22Rv1 (cell line): ENCODE data around the gene RAB31.

Experiments used
- H3K27ac ChIP-seq: fragments of 450-650 bp; 2 replicates; pipeline ENCODE4 v1.5.1; 2017
- CTCF ChIP-seq: fragments of 450-650 bp; IDR thresholded peaks from 2 replicates; pipeline ENCODE4 v1.5.1; 2017; ENCODE audit warnings: mild to moderate bottlenecking
- ZFX ChIP-seq: fragments of 450-650 bp; IDR thresholded peaks from 2 replicates; pipeline ENCODE4 v1.6.1; 2017; ENCODE audit warnings: antibody characterized with exemption, borderline replicate concordance

Gene RAB31

GRCh38 chr18:9715978-9716774 is 8.1 kb downstream of the RAB31 start:
- no peak overlapping the region for H3K27ac ChIP-seq
- TF ChIP-seq ZFX (no peak), CTCF (no peak)

GRCh38 chr18:9716780-9717563 is 8.9 kb downstream of the RAB31 start:
- TF ChIP-seq ZFX (no peak), CTCF (no peak)
- no peak overlapping the region for H3K27ac ChIP-seq

GRCh38 chr18:9719421-9719981 is 11.4 kb downstream of the RAB31 start:
- no peak overlapping the region for H3K27ac ChIP-seq
- no peak for TF ChIP-seq CTCF
- no peak for TF ChIP-seq ZFX

- TF ChIP-seq CTCF (no peak), ZFX (no peak)
- no peak overlapping the region for H3K27ac ChIP-seq
Observed at GRCh38 chr18:9720327-9720726, 12.2 kb downstream of the RAB31 start.

- H3K27ac ChIP-seq = no peak overlapping the region
- no peak for TF ChIP-seq CTCF
- TF ChIP-seq ZFX = no peak
Observed at GRCh38 chr18:9721893-9722550, 13.9 kb downstream of the RAB31 start.

- TF ChIP-seq ZFX (no peak), CTCF (peak; percentile 88)
- no peak overlapping the region for H3K27ac ChIP-seq
Observed at GRCh38 chr18:9722691-9723090, 14.6 kb downstream of the RAB31 start.
